ENCODE measurements around the gene SKP2.

DNA sequence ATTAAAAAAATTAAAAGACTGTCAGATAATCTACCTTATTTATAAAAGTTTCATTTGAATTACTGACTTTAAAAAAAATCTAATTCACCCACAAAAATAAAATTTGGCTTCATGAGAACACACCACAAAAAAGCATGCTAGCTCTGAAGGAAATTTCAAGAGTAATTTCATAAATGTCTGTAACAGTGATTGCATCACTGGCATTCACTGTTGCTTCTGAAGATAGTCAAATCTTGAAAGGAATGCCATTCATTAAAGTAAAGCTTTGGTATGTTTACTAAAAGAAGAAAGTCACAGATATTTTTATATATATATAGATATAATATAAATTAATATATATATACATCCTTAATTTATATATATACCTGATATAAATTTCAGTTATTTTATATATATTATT is 46.4 kb downstream of the SKP2 start:
- TF ChIP-seq, protein P1, sequence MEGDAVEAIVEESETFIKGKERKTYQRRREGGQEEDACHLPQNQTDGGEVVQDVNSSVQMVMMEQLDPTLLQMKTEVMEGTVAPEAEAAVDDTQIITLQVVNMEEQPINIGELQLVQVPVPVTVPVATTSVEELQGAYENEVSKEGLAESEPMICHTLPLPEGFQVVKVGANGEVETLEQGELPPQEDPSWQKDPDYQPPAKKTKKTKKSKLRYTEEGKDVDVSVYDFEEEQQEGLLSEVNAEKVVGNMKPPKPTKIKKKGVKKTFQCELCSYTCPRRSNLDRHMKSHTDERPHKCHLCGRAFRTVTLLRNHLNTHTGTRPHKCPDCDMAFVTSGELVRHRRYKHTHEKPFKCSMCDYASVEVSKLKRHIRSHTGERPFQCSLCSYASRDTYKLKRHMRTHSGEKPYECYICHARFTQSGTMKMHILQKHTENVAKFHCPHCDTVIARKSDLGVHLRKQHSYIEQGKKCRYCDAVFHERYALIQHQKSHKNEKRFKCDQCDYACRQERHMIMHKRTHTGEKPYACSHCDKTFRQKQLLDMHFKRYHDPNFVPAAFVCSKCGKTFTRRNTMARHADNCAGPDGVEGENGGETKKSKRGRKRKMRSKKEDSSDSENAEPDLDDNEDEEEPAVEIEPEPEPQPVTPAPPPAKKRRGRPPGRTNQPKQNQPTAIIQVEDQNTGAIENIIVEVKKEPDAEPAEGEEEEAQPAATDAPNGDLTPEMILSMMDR (IDR thresholded peaks at IDR 0.05), result no peak
- no peak for TF ChIP-seq POLR2A (IDR thresholded peaks at IDR 0.05)

Measured in testis (tissue), 2 donors.